NT2/D1 (cell line): Measurements from ENCODE around the gene KRTAP5-6.
"Not testable (repeated sequence)": the region's sequence is repeated elsewhere in the genome, so short reads cannot be mapped to it uniquely, and the experiment has no call there.

Experiments used
- DNase-seq: peaks from one replicate; pipeline ENCODE4 v3.0.0-alpha.2; 2011; ENCODE audit warnings: low read depth, low spot score
- H3K27me3 ChIP-seq: 2 replicates; pipeline ENCODE4 v1.6.0; 2011; ENCODE audit warnings: mild to moderate bottlenecking; ENCODE audit not compliant: insufficient read length, insufficient read depth
- H3K36me3 ChIP-seq: 2 replicates; pipeline ENCODE4 v1.6.1; 2011; ENCODE audit warnings: mild to moderate bottlenecking, low read length, mixed read lengths; ENCODE audit not compliant: insufficient read depth, insufficient read length
- H3K4me1 ChIP-seq: 2 replicates; pipeline ENCODE4 v1.5.1; 2011; ENCODE audit not compliant: insufficient read depth, insufficient read length
- H3K4me3 ChIP-seq: 2 replicates; pipeline ENCODE4 v1.5.1; 2011; ENCODE audit warnings: low read depth; ENCODE audit not compliant: insufficient read length
- H3K9ac ChIP-seq: 2 replicates; pipeline ENCODE4 v1.6.0; 2011; ENCODE audit warnings: low read depth; ENCODE audit not compliant: insufficient read length
- H3K9me3 ChIP-seq: 2 replicates; pipeline ENCODE4 v1.5.1; 2011; ENCODE audit warnings: mild to moderate bottlenecking, low read length; ENCODE audit not compliant: insufficient read depth
- SUZ12 ChIP-seq: IDR thresholded peaks from 2 replicates; pipeline ENCODE4 v1.6.1; 2011; ENCODE audit not compliant: insufficient read length, insufficient read depth; ENCODE audit errors: extremely low read depth
- YY1 ChIP-seq: IDR thresholded peaks from 2 replicates; pipeline ENCODE4 v1.6.1; 2011; ENCODE audit not compliant: insufficient read length, insufficient read depth
- ZNF274 ChIP-seq: IDR thresholded peaks from 2 replicates; pipeline ENCODE4 v1.6.1; 2011; ENCODE audit warnings: mild to moderate bottlenecking, low read depth, low read length

Gene KRTAP5-6

GRCh38 chr11:1682225-1682905, 14.6 kb upstream of the KRTAP5-6 start:
- H3K4me1 ChIP-seq: peaks cover 3% of the 10 kb centered on the region
- DNase-seq: no peak
- no peak overlapping the region for H3K9ac ChIP-seq
- TF ChIP-seq SUZ12 (no peak), YY1 (no peak), ZNF274 (no peak)
- no peak overlapping the region for H3K4me3 ChIP-seq
- no peaks in the 10 kb centered on the region for H3K9me3 ChIP-seq
- H3K36me3 ChIP-seq: no peaks in the 10 kb centered on the region
- H3K27me3 ChIP-seq: no peaks in the 10 kb centered on the region

- H3K4me1 ChIP-seq, H3K36me3 ChIP-seq, H3K9ac ChIP-seq, H3K27me3 ChIP-seq, H3K9me3 ChIP-seq, H3K4me3 ChIP-seq, DNase-seq: not testable (repeated sequence)
Measured at GRCh38 chr11:1683216-1683615, 13.8 kb upstream of the KRTAP5-6 start.

- not testable (repeated sequence) for H3K4me3 ChIP-seq, H3K27me3 ChIP-seq, DNase-seq, H3K36me3 ChIP-seq, H3K4me1 ChIP-seq, H3K9me3 ChIP-seq, H3K9ac ChIP-seq
Measured at GRCh38 chr11:1683904-1684572, 13.0 kb upstream of the KRTAP5-6 start.

- not testable (repeated sequence) for H3K27me3 ChIP-seq, H3K36me3 ChIP-seq, H3K9me3 ChIP-seq, DNase-seq, H3K4me3 ChIP-seq, H3K4me1 ChIP-seq
- H3K9ac ChIP-seq: peak overlapping the region; percentile 12
Measured at GRCh38 chr11:1684886-1685874, 11.8 kb upstream of the KRTAP5-6 start.

- not testable (repeated sequence) for H3K4me3 ChIP-seq, DNase-seq, H3K9ac ChIP-seq, H3K4me1 ChIP-seq, H3K27me3 ChIP-seq, H3K36me3 ChIP-seq, H3K9me3 ChIP-seq
Measured at GRCh38 chr11:1686220-1686619, 10.8 kb upstream of the KRTAP5-6 start.

GRCh38 chr11:1688336-1688947, 8.6 kb upstream of the KRTAP5-6 start:
- H3K4me1 ChIP-seq: peaks cover 15% of the 10 kb centered on the region
- H3K9me3 ChIP-seq, H3K4me3 ChIP-seq, H3K36me3 ChIP-seq, H3K9ac ChIP-seq, DNase-seq, H3K27me3 ChIP-seq: not testable (repeated sequence)

- not testable (repeated sequence) for DNase-seq, H3K9me3 ChIP-seq, H3K9ac ChIP-seq, H3K27me3 ChIP-seq, H3K36me3 ChIP-seq, H3K4me3 ChIP-seq
- peaks cover 20% of the 10 kb centered on the region for H3K4me1 ChIP-seq
Measured at GRCh38 chr11:1689250-1690166, 7.5 kb upstream of the KRTAP5-6 start.
